BLaER1 (cell line): ENCODE measurements around the gene ZNF180.

Experiments
- H3K27ac ChIP-seq: shearing (Covaris generic); formaldehyde crosslinking; 2 replicates; pipeline ENCODE4 v1.8.1; 2022
- H3K27me3 ChIP-seq: shearing (Covaris generic); formaldehyde crosslinking; 2 replicates; pipeline ENCODE4 v1.8.1; 2022
- H3K36me3 ChIP-seq: shearing (Covaris generic); formaldehyde crosslinking; 2 replicates; pipeline ENCODE4 v1.8.1; 2022
- H3K4me1 ChIP-seq: shearing (Covaris generic); formaldehyde crosslinking; 2 replicates; pipeline ENCODE4 v1.8.1; 2022
- H3K4me2 ChIP-seq: shearing (Covaris generic); formaldehyde crosslinking; 2 replicates; pipeline ENCODE4 v1.8.1; 2022
- H3K4me3 ChIP-seq: shearing (Covaris generic); formaldehyde crosslinking; 2 replicates; pipeline ENCODE4 v1.8.1; 2022
- H3K9ac ChIP-seq: shearing (Covaris generic); formaldehyde crosslinking; 2 replicates; pipeline ENCODE4 v1.8.1; 2022
- H3K9me3 ChIP-seq: shearing (Covaris generic); formaldehyde crosslinking; 2 replicates; pipeline ENCODE4 v1.8.1; 2022
- H4K20me1 ChIP-seq: shearing (Covaris generic); formaldehyde crosslinking; 2 replicates; pipeline ENCODE4 v1.8.1; 2022
- Cebpa-rat ChIP-seq: shearing (Covaris generic); IDR thresholded peaks from 2 replicates; pipeline ENCODE4 v1.8.1; 2022

The ZNF180 gene

DNA sequence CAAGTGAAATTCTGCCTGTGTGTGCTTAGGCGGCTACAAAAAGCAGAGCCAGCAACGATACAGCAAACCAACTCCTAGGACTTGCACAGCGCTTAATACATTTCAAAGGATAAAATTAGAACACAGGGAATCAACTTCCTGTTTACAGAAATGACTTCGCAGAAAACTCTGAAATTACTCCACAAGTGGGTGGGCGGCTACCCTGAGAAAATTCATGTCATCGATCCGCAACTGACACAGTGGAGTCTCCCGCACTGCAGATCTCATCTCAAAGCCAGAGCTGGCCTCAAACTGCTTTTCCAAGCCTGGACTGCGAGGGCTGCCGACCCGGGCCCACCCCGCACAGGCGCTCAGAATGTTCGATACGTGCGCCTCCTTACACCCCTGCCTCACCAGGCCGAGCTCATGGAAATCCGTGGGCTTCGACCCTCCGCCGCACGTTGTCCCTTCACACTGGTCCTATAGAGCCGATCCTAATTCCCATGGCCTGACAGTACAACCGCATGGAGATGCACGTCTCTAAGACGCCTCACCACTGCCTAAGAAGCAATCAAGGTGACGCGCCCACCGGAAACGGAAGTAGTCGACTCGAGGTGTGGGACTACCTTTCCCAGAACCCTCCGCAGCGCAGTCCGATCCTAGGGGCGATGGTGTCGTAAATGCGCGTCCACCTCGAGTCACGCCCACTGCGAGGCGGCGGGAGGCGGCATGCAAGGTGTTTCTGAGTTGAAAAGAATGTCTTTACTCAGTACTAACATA is 52.2 kb downstream of the ZNF180 start, which contains the start of gene ZNF229:
TSS of gene ZNF229 (minus strand) at position 557 of the 759 bp plus-strand sequence. CDS start 5,625 bp downstream, outside the sequence.
- Histone ChIP-seq H3K36me3 (no peaks in the 10 kb centered on the region), H3K4me1 (no peaks in the 10 kb centered on the region), H3K27me3 (no peaks in the 10 kb centered on the region), H3K4me3 (no peak within 1 kb of the TSS), H3K9ac (no peak within 1 kb of the TSS), H3K4me2 (no peak within 1 kb of the TSS), H3K27ac (no peak within 1 kb of the TSS), H4K20me1 (no peaks in the 10 kb centered on the region), H3K9me3 (peaks cover 88% of the 10 kb centered on the region)
- no peak for TF ChIP-seq Cebpa-rat

GRCh38 chr19:44438441-44438840 is 61.9 kb downstream of the ZNF180 start:
- Histone ChIP-seq H3K9ac (no peak overlapping the region), H3K27ac (no peak overlapping the region), H4K20me1 (no peaks in the 10 kb centered on the region), H3K4me3 (no peak overlapping the region), H3K27me3 (no peaks in the 10 kb centered on the region), H3K9me3 (peaks cover 50% of the 10 kb centered on the region), H3K36me3 (no peaks in the 10 kb centered on the region), H3K4me1 (no peaks in the 10 kb centered on the region), H3K4me2 (no peak overlapping the region)
- no peak for TF ChIP-seq Cebpa-rat

DNA sequence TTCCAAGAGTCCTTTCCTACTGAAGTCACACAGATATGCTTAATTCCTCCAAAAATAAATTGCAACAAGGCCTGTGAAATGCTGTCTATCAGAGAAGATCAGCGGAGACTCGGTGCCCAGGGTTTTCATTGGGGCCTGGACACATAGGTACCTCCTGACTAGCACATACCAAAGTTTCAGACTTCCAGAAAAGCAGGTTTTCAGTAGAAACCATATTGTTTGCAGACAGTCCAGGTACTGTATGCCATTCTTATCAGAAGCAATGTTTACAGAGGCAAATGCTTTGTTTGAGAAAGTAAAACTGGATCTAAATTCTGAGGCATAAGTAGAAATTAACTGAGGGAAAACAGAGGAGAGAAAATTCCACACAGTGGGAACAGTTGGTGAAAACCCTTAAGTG is 64.9 kb downstream of the ZNF180 start:
- H4K20me1 ChIP-seq, result no peaks in the 10 kb centered on the region
- no peak overlapping the region for H3K9ac ChIP-seq
- H3K27me3 ChIP-seq, result no peaks in the 10 kb centered on the region
- no peaks in the 10 kb centered on the region for H3K4me1 ChIP-seq
- no peak overlapping the region for H3K4me3 ChIP-seq
- no peaks in the 10 kb centered on the region for H3K36me3 ChIP-seq
- H3K27ac ChIP-seq, result no peak overlapping the region
- TF ChIP-seq Cebpa-rat, result no peak
- H3K9me3 ChIP-seq, result peaks cover 66% of the 10 kb centered on the region
- H3K4me2 ChIP-seq, result no peak overlapping the region

DNA sequence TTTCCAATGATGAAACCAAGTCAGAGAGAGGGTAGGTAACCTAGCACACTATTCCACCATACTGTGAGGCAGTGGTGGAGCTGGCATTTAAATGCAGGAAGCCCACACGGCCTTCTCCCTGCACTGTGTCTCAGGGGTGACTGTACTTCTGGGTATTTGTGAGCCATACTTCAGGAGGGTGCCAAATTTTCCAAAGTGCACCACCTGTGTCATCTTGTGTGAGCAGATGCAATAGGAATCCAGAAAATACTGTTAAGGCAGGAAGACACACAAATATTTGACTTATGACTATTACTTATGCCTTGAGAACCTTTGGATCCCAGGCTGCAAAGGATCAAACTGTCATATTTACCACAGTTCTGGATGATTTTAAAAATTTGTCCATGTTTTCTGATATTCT is 69.4 kb downstream of the ZNF180 start:
- H3K9me3 ChIP-seq, result peaks cover 77% of the 10 kb centered on the region
- peaks cover 15% of the 10 kb centered on the region for H3K4me1 ChIP-seq
- no peak overlapping the region for H3K4me3 ChIP-seq
- H3K27ac ChIP-seq, result no peak overlapping the region
- no peak overlapping the region for H3K9ac ChIP-seq
- no peaks in the 10 kb centered on the region for H4K20me1 ChIP-seq
- TF ChIP-seq Cebpa-rat, result no peak
- H3K4me2 ChIP-seq, result no peak overlapping the region
- no peaks in the 10 kb centered on the region for H3K36me3 ChIP-seq
- no peaks in the 10 kb centered on the region for H3K27me3 ChIP-seq
